22Rv1 (cell line): ENCODE results near the gene APOLD1.
A peak's percentile ranks its signal among the peaks of the same experiment; 100 is the strongest.

Experiments used
- H3K27ac ChIP-seq: fragments of 450-650 bp; 2 replicates; pipeline ENCODE4 v1.5.1; 2017
- ZFX ChIP-seq: fragments of 450-650 bp; IDR thresholded peaks from 2 replicates; pipeline ENCODE4 v1.6.1; 2017; ENCODE audit warnings: antibody characterized with exemption, borderline replicate concordance
- TF ChIP-seq, protein P1 (sequence below): fragments of 450-650 bp; IDR thresholded peaks from 2 replicates; pipeline ENCODE4 v1.5.1; 2017; ENCODE audit warnings: mild to moderate bottlenecking

The APOLD1 gene

DNA sequence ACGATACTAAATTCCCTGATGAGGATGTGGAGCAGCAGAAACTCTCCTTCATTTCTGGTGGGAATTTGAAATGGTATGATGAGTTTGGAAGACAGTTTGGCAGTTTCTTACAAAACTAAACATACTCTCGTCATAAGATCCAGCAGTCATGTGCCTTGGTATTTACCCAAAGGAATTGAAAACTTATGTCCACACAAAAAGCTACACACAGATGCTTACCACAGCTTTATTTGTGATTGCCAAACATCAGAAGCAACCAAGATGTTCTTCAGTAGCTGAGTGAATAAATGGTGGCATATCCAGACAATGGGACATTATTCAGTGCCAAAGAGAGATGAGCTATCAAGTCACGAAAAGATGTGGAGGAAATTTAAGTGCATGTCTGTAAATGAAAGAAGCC is 10.7 kb upstream of the APOLD1 start:
- TF ChIP-seq, protein P1, sequence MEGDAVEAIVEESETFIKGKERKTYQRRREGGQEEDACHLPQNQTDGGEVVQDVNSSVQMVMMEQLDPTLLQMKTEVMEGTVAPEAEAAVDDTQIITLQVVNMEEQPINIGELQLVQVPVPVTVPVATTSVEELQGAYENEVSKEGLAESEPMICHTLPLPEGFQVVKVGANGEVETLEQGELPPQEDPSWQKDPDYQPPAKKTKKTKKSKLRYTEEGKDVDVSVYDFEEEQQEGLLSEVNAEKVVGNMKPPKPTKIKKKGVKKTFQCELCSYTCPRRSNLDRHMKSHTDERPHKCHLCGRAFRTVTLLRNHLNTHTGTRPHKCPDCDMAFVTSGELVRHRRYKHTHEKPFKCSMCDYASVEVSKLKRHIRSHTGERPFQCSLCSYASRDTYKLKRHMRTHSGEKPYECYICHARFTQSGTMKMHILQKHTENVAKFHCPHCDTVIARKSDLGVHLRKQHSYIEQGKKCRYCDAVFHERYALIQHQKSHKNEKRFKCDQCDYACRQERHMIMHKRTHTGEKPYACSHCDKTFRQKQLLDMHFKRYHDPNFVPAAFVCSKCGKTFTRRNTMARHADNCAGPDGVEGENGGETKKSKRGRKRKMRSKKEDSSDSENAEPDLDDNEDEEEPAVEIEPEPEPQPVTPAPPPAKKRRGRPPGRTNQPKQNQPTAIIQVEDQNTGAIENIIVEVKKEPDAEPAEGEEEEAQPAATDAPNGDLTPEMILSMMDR, result no peak
- TF ChIP-seq ZFX, result no peak
- H3K27ac ChIP-seq, result no peak overlapping the region

DNA sequence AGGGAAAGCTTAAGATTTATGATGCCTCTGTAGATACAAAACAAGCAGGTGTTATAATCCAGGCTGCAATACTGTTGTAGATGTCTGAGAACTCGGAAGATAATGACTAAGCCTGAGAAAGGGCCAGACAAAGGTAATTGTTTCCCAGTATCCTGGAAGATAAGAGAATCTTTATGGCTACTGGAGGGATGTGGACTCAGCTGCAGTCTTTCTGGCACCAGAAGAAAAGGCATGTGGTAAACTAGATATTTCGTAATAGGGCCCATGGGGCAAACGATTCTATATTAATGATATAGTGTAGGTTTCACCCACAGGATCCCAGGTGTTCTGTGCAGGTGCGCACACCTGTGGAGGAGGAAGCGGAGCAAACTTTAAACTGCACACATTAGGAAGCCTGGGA is 9.2 kb upstream of the APOLD1 start:
- H3K27ac ChIP-seq, result no peak overlapping the region
- no peak for TF ChIP-seq ZFX
- TF ChIP-seq, protein P1, result no peak

DNA sequence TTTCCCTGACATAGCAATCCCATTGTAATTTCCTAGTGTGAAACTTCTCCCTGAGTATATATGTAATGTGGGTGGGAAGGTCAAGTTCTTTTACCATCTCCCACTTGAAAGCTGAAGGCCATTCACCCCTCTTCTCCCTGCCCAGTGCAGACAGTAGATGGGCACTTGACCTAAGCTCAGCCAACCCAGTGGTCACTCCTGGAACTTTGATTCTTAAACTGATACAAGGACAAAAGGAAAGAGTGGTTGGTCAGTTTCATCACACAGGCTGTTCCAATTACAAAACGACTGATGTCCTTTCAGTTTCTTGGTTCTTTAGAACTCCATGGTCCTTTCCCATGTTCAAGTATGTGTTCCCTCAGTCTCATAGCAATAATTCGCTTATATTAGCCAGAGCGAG is 8.4 kb upstream of the APOLD1 start:
- H3K27ac ChIP-seq, result no peak overlapping the region
- no peak for TF ChIP-seq ZFX
- TF ChIP-seq, protein P1, result 0 out of 2 replicates have a peak, but pooled peaks have one; percentile 4

DNA sequence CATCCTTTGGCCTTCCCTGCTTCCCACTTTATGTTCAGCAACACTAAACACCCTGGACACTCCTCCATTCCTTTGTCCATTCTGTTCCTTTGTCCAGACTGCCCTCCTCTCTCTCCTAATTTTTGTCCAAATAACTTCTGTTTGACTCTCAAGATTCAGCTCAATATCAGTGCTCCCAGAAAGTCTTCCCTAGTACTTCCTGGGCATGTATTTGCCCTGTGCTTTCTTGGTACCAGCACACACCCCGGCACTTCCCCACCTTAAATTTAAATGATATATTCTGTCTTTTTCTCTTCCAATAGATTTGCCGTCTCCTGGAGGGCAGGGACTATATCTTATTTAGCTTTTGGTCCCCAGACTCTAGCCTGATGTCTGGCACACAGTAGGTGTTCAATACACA is 6.5 kb upstream of the APOLD1 start:
- TF ChIP-seq, protein P1, result no peak
- no peak for TF ChIP-seq ZFX
- 0 out of 2 replicates have a peak overlapping the region, but pooled peaks have one; percentile 28 for H3K27ac ChIP-seq

DNA sequence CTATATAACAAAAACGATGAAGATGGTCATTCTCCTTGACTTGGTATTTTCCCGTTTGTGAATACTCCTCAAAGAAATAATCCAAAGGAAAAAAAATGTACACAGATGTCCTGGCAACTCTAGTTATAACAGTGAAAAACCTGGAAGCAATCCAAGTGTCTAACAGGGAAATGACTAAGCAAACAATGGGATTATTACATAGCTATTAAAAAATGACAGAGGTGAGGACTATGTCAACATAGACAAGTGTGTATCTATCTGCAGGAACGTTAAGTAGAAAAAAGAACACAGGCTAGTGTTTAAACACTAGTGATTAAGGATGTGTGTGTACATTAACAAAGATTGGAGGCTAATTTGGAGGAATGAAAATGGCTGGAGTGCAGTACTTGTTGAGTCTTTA is 5.9 kb upstream of the APOLD1 start:
- H3K27ac ChIP-seq, result peak overlapping the region; percentile 28
- TF ChIP-seq, protein P1, result no peak

DNA sequence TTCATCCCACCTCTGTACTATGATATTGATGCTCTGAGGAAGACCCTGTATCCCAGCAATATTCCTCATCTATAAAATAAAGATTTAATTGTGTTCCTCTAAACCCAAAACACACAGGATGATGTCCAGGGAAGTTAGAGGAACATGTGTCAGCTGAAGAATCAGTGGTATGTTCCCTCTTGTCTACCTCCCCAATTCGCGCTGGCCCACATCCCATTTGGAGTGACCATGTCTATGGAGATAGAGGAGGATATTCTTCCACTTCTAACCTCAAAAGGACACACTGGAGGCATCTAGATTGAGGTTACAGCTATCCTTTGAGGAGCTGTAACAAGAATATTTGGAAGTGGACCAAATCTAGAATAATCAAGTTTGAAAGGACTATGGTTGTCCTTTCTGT is 1.3 kb upstream of the APOLD1 start:
- no peak for TF ChIP-seq ZFX
- TF ChIP-seq, protein P1, result no peak
- H3K27ac ChIP-seq, result no peak overlapping the region

DNA sequence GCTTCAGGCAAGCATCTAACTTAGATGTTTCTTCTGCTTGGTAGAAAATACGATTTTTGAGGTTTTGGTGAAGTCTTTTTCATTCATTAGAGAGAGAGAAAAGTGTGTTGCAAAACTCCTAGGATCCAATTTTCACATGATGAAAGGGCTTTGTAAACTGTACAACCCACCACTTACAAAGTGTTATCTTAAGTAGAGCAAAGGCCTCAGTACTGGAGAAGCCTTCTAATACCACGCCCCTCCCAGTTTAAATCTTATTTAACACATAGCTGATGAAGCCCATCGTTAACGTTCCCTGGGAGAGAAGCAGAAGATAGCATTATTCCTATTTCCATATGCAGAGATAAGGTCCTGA is 869 bp downstream of the APOLD1 start:
- TF ChIP-seq, protein P1, result no peak
- TF ChIP-seq ZFX, result no peak
- peak overlapping the region; percentile 55 for H3K27ac ChIP-seq
